ENCODE results near the gene RAB41. TPM values are rescaled to one million over a fixed set of nuclear protein-coding genes. Genes with fewer than 3 reads are reported as not detected.
"Not testable (repeated sequence)": the region's sequence is repeated elsewhere in the genome, so short reads cannot be mapped to it uniquely, and the experiment has no call there.

The RAB41 gene
- polyA plus RNA-seq, 1 experiment = not detected

DNA sequence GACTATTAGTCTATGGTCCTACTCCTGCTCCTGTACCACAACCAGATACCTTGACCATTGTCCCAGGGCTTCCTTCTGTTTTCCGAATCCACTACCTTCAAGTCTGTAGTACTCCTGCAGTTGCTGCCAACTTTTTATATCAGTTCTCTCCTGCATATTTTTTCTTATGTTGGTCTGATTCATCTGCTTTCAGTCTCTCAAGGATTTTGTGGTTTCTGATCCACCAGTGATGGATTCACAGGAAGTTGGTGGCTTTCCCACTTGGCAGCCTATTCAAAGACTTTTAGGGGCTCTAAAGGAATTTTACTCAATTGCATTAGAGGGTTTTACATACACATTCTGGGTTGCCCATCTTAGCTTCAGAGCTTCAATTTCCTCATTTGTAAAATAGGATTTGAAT lies 31.5 kb downstream of the RAB41 start:
- TF ChIP-seq, protein P1, sequence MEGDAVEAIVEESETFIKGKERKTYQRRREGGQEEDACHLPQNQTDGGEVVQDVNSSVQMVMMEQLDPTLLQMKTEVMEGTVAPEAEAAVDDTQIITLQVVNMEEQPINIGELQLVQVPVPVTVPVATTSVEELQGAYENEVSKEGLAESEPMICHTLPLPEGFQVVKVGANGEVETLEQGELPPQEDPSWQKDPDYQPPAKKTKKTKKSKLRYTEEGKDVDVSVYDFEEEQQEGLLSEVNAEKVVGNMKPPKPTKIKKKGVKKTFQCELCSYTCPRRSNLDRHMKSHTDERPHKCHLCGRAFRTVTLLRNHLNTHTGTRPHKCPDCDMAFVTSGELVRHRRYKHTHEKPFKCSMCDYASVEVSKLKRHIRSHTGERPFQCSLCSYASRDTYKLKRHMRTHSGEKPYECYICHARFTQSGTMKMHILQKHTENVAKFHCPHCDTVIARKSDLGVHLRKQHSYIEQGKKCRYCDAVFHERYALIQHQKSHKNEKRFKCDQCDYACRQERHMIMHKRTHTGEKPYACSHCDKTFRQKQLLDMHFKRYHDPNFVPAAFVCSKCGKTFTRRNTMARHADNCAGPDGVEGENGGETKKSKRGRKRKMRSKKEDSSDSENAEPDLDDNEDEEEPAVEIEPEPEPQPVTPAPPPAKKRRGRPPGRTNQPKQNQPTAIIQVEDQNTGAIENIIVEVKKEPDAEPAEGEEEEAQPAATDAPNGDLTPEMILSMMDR (IDR thresholded peaks at IDR 0.05; ENCODE audit: low read depth, low read length) = no peak
- Histone ChIP-seq H3K9me3 (ENCODE audit: control insufficient read depth, insufficient read depth, low read length) (no peaks in the 10 kb centered on the region), H3K27me3 (ENCODE audit: control insufficient read depth, insufficient read depth, low read length) (no peaks in the 10 kb centered on the region), H3K4me3 (ENCODE audit: low read depth, low read length) (no peak overlapping the region), H3K27ac (ENCODE audit: low read depth, low read length) (no peak overlapping the region)
- no peak for DNase-seq (ENCODE audit: low read depth, low spot score)
- ChIA-PET CTCF (no interaction called here), POLR2A (no interaction called here)

DNA sequence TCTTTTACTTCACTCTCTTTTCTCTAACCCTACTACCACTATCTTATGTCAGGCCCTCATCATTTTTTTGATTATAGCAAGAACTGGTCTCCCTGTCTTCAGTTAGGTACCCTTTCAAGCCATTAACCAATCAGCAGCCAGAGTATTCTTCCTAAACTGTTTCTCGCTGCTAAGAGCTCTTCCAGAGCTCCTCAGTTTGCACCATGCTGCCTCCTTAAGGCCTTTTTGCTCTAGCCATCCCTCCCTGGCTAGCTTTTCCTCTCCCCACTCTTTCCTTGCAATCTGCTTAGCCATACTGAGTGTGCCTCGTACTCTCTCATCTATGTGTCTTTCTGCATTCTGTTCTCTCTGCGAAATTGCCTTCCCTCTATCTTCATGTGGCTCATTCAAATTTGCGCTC lies 40.8 kb downstream of the RAB41 start:
- no peaks in the 10 kb centered on the region for H3K9me3 ChIP-seq (ENCODE audit: control insufficient read depth, insufficient read depth, low read length)
- POLR2A ChIA-PET = no interaction called here
- CTCF ChIA-PET = no interaction called here
- no peak overlapping the region for H3K27ac ChIP-seq (ENCODE audit: low read depth, low read length)
- TF ChIP-seq, protein P1 (IDR thresholded peaks at IDR 0.05; ENCODE audit: low read depth, low read length) = no peak
- DNase-seq (ENCODE audit: low read depth, low spot score) = no peak
- no peaks in the 10 kb centered on the region for H3K27me3 ChIP-seq (ENCODE audit: control insufficient read depth, insufficient read depth, low read length)
- H3K4me3 ChIP-seq (ENCODE audit: low read depth, low read length) = no peak overlapping the region

DNA sequence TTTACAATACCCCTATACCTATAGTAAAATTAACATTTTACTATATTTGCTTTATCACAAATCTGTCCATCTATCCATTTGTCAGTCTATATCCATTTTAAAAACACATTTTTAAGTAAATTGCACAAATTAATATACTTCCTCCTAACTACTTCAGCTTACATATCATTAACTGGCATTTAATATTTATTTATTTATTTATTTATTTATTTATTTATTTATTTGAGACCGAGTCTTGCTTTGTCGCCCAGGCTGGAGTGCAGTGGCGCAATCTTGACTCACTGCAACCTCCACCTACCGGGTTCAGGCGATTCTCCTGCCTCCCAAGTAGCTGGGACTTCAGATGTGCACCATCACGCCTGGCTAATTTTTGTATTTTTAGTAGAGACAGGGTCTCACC lies 41.7 kb downstream of the RAB41 start:
- H3K27ac ChIP-seq (ENCODE audit: low read depth, low read length); H3K9me3 ChIP-seq (ENCODE audit: control insufficient read depth, insufficient read depth, low read length); H3K4me3 ChIP-seq (ENCODE audit: low read depth, low read length); POLR2A ChIA-PET; DNase-seq (ENCODE audit: low read depth, low spot score); CTCF ChIA-PET; H3K27me3 ChIP-seq (ENCODE audit: control insufficient read depth, insufficient read depth, low read length): not testable (repeated sequence)

DNA sequence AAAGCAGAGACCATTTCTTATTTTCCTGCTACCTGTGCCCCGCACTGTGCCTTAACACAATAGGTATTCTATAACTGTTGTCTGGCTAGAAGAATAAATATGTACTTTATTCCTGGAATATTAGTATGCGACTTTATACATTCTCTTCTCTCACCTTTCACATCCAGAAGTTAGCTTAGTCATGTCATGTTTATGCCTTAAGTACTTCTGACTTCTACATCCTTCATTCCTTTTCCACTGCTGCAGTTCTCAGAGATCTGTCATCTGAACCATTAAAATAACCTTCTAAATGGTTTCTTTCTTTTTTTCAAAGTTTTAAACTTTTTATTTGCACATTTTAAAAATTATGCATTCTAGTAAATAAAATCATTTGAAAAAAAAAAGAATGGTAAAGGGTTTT lies 42.4 kb downstream of the RAB41 start:
- H3K4me3 ChIP-seq (ENCODE audit: low read depth, low read length) = no peak overlapping the region
- no peak for DNase-seq (ENCODE audit: low read depth, low spot score)
- no peaks in the 10 kb centered on the region for H3K9me3 ChIP-seq (ENCODE audit: control insufficient read depth, insufficient read depth, low read length)
- H3K27ac ChIP-seq (ENCODE audit: low read depth, low read length) = no peak overlapping the region
- H3K27me3 ChIP-seq (ENCODE audit: control insufficient read depth, insufficient read depth, low read length) = no peaks in the 10 kb centered on the region
- POLR2A ChIA-PET = no interaction called here
- TF ChIP-seq, protein P1 (IDR thresholded peaks at IDR 0.05; ENCODE audit: low read depth, low read length) = no peak
- CTCF ChIA-PET = interaction anchor here (0.6 kb wide), 1 partner anchor 19 kb away, joined by 3 read pairs; no protein-coding TSS in a partner anchor

DNA sequence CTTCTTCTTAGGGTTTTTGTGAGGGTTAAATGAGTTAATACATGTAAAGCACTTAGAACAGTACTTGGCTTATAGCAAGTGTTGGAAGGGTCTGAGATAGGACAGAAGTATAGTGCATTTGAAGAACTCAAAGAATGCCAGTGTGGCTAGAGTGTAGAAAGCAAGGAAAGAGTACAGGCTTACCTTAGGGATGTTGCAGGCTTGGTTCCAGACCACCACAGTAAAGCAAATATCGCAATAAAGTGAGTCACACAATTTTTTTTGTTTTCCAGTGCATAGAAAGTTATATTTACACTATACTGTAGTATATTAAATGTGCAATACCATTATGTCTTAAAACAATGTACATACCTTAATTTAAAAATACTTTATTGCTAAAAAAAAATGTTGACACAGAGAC lies 49.2 kb downstream of the RAB41 start:
- Histone ChIP-seq H3K27me3 (ENCODE audit: control insufficient read depth, insufficient read depth, low read length) (no peaks in the 10 kb centered on the region), H3K4me3 (ENCODE audit: low read depth, low read length) (no peak overlapping the region), H3K9me3 (ENCODE audit: control insufficient read depth, insufficient read depth, low read length) (no peaks in the 10 kb centered on the region), H3K27ac (ENCODE audit: low read depth, low read length) (no peak overlapping the region)
- ChIA-PET POLR2A (no interaction called here), CTCF (no interaction called here)
- TF ChIP-seq, protein P1 (IDR thresholded peaks at IDR 0.05; ENCODE audit: low read depth, low read length) = no peak
- DNase-seq (ENCODE audit: low read depth, low spot score) = no peak

DNA sequence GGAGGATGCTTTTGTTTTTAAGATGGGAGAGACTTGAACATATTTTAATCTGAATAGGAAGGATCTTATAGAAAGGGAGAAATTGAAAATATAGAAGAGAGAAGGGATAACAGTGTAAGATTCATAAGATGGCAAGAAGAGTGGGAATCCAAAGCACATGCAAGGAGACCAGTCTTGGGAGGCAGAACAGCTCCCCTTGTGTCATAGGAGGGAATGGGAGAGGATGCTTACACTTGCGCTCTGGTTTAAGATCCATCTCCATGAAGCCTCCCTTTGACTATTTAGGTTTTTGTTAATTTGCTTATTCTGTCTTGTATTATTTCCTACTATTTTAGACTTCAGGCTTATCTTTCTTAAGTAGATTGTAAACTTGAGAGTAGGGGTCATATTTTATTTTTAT lies 50.6 kb downstream of the RAB41 start:
- TF ChIP-seq, protein P1 (IDR thresholded peaks at IDR 0.05; ENCODE audit: low read depth, low read length) = peak; percentile 16; the same call in 1 of the 2 replicates
- Histone ChIP-seq H3K27me3 (ENCODE audit: control insufficient read depth, insufficient read depth, low read length) (no peaks in the 10 kb centered on the region), H3K27ac (ENCODE audit: low read depth, low read length) (no peak overlapping the region), H3K4me3 (ENCODE audit: low read depth, low read length) (no peak overlapping the region), H3K9me3 (ENCODE audit: control insufficient read depth, insufficient read depth, low read length) (no peaks in the 10 kb centered on the region)
- ChIA-PET CTCF (no interaction called here), POLR2A (no interaction called here)
- no peak for DNase-seq (ENCODE audit: low read depth, low spot score)

Data from AG04450 (cell line).